ENCODE results near the gene OARD1. TPM values are rescaled to one million over a fixed set of nuclear protein-coding genes. Genes with fewer than 3 reads are reported as not detected.

Gene OARD1
- total RNA-seq, 1 donor, result 7.2 TPM

DNA sequence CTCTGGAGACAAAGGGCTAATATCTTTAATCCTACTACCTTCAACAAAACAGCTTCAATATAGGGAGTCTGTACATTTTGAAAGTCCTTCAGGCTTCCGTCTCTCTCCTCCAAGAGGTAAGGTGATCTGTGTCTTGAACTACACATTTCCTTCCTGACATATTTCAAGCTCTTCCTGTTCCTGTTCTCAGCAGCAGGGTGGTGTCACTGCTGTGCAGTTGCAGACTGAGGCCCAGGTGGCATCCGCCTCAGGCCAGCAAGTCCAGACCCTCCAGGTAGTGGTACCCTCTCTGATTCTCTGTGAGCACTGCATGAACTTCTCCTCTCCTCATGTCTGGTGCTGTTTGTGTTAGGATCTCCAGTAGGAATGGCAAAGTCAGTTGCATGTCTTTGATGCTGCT is 8.5 kb upstream of the OARD1 start:
- Histone ChIP-seq H3K4me2 (ENCODE audit: insufficient read depth, low read length) (no peak overlapping the region), H3K27ac (ENCODE audit: low read depth, low read length) (no peak overlapping the region)

DNA sequence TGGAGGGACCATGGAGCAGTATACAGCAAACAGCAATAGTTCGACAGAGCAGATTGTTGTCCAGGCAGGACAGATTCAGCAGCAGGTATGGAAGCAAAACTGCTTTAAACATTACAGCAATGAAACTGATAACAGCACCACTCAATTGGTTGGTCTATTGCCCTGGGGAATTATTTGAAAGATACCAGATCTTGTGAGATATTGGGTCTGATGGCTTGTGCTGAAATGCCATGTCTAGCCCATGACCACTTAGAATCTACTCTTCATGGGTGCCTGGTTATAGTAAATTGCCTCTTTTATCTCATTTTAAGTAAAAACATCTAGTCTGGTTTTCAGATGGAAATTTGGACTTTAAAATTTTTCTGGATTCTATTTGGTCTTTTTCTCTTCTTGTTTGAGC is 6.9 kb upstream of the OARD1 start:
- Histone ChIP-seq H3K27ac (ENCODE audit: low read depth, low read length) (no peak overlapping the region), H3K79me2 (ENCODE audit: insufficient read depth, low read length) (peaks cover 86% of the 10 kb centered on the region), H3K4me3 (ENCODE audit: insufficient read depth, low read length) (no peak overlapping the region), H2AFZ (ENCODE audit: low read length) (no peak overlapping the region), H4K20me1 (ENCODE audit: insufficient read depth, low read length) (peaks cover 6% of the 10 kb centered on the region), H3K36me3 (ENCODE audit: insufficient read depth, low read length) (peaks cover 16% of the 10 kb centered on the region), H3K27me3 (ENCODE audit: insufficient read depth, low read length) (no peaks in the 10 kb centered on the region), H3K4me2 (ENCODE audit: insufficient read depth, low read length) (no peak overlapping the region), H3K9me3 (ENCODE audit: low read depth, low read length) (no peaks in the 10 kb centered on the region), H3K4me1 (ENCODE audit: insufficient read depth, low read length) (peaks cover 15% of the 10 kb centered on the region)
- DNase-seq (ENCODE audit: insufficient read length, low spot score, missing footprints), result no peak
- no peak for TF ChIP-seq CTCF (IDR thresholded peaks at IDR 0.05; ENCODE audit: extremely low read depth, low read depth, low read length)

More for the DNA sequence above, 8.5 kb upstream of the OARD1 start:
- Histone ChIP-seq H3K4me1 (ENCODE audit: insufficient read depth, low read length) (no peaks in the 10 kb centered on the region), H4K20me1 (ENCODE audit: insufficient read depth, low read length) (no peaks in the 10 kb centered on the region), H3K4me3 (ENCODE audit: insufficient read depth, low read length) (no peak overlapping the region), H3K9me3 (ENCODE audit: low read depth, low read length) (no peaks in the 10 kb centered on the region), H3K36me3 (ENCODE audit: insufficient read depth, low read length) (peaks cover 18% of the 10 kb centered on the region), H3K79me2 (ENCODE audit: insufficient read depth, low read length) (peaks cover 70% of the 10 kb centered on the region), H3K27me3 (ENCODE audit: insufficient read depth, low read length) (no peaks in the 10 kb centered on the region), H2AFZ (ENCODE audit: low read length) (no peak overlapping the region)
- TF ChIP-seq CTCF (IDR thresholded peaks at IDR 0.05; ENCODE audit: extremely low read depth, low read depth, low read length), result no peak
- no peak for DNase-seq (ENCODE audit: insufficient read length, low spot score, missing footprints)

DNA sequence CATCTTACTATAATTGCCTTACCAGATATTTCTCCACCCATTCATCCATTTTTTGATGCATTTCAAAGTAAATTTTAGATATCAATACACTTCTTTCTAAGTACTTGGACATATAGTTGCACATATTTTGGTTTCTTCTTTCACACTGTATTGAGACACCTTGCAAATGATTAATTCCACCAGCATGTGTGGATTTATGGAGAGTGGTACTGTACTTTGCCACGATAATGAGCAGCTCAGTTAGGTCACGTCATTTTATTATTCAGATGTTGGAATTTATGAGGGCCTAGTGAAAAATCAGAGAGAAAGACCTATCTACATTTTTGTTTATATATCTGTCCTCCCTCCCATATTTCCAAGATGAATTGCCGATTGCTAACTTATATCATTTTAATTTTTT is 5.9 kb upstream of the OARD1 start:
- H2AFZ ChIP-seq (ENCODE audit: low read length), result no peak overlapping the region
- no peak overlapping the region for H3K4me2 ChIP-seq (ENCODE audit: insufficient read depth, low read length)
- H3K9me3 ChIP-seq (ENCODE audit: low read depth, low read length), result no peaks in the 10 kb centered on the region
- no peak overlapping the region for H3K4me3 ChIP-seq (ENCODE audit: insufficient read depth, low read length)
- H4K20me1 ChIP-seq (ENCODE audit: insufficient read depth, low read length), result peaks cover 7% of the 10 kb centered on the region
- peaks cover 86% of the 10 kb centered on the region for H3K79me2 ChIP-seq (ENCODE audit: insufficient read depth, low read length)
- H3K27ac ChIP-seq (ENCODE audit: low read depth, low read length), result no peak overlapping the region
- TF ChIP-seq CTCF (IDR thresholded peaks at IDR 0.05; ENCODE audit: extremely low read depth, low read depth, low read length), result no peak
- no peak for DNase-seq (ENCODE audit: insufficient read length, low spot score, missing footprints)
- H3K4me1 ChIP-seq (ENCODE audit: insufficient read depth, low read length), result peaks cover 17% of the 10 kb centered on the region
- peaks cover 13% of the 10 kb centered on the region for H3K36me3 ChIP-seq (ENCODE audit: insufficient read depth, low read length)
- H3K27me3 ChIP-seq (ENCODE audit: insufficient read depth, low read length), result no peaks in the 10 kb centered on the region

DNA sequence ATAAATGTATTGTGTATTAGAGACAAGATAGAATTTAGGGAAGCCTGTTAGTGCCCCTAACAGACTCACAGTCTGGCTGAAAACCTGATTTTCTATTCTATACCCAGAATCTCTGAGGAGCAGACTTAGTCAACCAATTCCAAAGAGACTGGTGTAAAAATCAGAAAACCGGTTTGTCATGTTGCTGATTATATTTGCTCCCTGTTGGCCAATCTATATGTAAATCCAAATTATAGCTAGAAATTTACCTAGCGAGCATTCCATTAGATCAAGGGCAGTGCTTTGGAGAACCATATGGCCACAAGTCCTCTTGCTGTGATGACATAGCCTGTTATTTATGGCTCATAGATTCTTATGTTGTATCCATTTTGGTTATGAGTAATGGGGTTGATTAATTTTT is 5.4 kb upstream of the OARD1 start:
- TF ChIP-seq CTCF (IDR thresholded peaks at IDR 0.05; ENCODE audit: extremely low read depth, low read depth, low read length), result no peak
- Histone ChIP-seq H3K4me2 (ENCODE audit: insufficient read depth, low read length) (no peak overlapping the region), H3K4me1 (ENCODE audit: insufficient read depth, low read length) (peaks cover 17% of the 10 kb centered on the region), H3K9me3 (ENCODE audit: low read depth, low read length) (no peaks in the 10 kb centered on the region), H4K20me1 (ENCODE audit: insufficient read depth, low read length) (peaks cover 7% of the 10 kb centered on the region), H2AFZ (ENCODE audit: low read length) (no peak overlapping the region), H3K79me2 (ENCODE audit: insufficient read depth, low read length) (peaks cover 81% of the 10 kb centered on the region), H3K4me3 (ENCODE audit: insufficient read depth, low read length) (no peak overlapping the region), H3K27ac (ENCODE audit: low read depth, low read length) (no peak overlapping the region), H3K36me3 (ENCODE audit: insufficient read depth, low read length) (peaks cover 13% of the 10 kb centered on the region), H3K27me3 (ENCODE audit: insufficient read depth, low read length) (no peaks in the 10 kb centered on the region)
- DNase-seq (ENCODE audit: insufficient read length, low spot score, missing footprints), result no peak

All from osteoblast (primary cell).